NCI-H2171 treated with DMSO at 0.1 percent for 48 hours (cell line): ENCODE results near the gene CD74.

Experiments used
- DNase-seq: peaks from one replicate; lab custom pipeline; 2025; lab: John Stamatoyannopoulos, UW

CD74 gene

GRCh38 chr5:150396267-150396666, 16.4 kb downstream of the CD74 start:
- DNase-seq = no peak

DNA sequence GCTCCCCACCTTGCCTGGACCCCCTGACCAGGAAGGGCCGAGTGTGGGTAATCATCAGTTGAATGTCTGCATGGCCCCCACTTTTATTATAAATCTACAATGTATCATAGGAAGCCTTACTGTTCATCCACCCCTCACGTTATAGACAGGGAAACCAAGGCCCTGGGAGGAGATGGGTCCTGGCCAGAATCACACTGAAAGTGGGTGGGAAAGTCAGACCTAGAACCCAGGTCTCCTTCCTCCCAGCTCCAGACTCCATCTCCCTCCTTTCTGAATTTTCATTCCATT, 17.1 kb downstream of the CD74 start:
- no peak for DNase-seq

DNA sequence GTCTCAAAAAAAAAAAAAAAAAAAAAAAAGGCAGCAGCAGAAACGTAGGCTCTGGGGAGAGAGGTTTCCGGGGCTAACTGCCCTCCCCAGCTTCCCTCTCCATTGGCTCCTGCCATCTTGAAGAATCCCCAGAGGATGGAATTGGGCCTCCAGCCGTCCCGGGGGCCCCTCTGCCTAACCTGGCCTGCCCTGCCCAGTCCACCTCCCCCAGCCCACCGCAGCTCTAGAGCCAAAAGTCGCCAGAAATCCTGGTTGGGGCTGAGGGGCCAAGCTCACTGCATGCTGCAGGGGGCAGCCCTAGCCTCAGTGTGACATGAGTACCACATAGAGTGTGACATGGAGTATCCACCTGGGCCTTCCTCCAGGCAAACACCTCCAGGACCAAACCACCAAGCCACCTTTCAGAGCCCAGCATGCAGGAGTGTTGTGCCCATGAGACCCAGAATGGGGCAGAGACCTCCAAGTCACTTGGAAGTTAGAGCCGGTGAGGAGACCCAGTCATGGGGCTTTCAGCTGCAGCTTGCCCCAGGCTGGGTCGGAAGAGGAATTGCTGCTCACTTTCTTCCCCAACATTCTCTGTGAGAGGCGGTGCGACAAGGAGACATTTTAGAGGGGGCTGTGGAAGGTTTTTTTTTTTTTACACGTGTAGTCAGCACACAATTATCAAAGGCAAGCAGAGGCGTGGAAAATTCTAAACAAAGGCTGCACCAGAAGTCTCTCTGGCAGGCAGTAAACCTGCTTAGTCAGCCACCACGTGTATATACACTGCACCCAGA, 17.6 kb downstream of the CD74 start:
- DNase-seq = no peak

GRCh38 chr5:150394131-150394530, 18.6 kb downstream of the CD74 start:
- DNase-seq = no peak

GRCh38 chr5:150393096-150393645, 19.5 kb downstream of the CD74 start:
- DNase-seq = no peak

- no peak for DNase-seq
Observed at GRCh38 chr5:150392680-150393079, 20.0 kb downstream of the CD74 start.

- no peak for DNase-seq
Observed at GRCh38 chr5:150391986-150392385, 20.7 kb downstream of the CD74 start.

DNA sequence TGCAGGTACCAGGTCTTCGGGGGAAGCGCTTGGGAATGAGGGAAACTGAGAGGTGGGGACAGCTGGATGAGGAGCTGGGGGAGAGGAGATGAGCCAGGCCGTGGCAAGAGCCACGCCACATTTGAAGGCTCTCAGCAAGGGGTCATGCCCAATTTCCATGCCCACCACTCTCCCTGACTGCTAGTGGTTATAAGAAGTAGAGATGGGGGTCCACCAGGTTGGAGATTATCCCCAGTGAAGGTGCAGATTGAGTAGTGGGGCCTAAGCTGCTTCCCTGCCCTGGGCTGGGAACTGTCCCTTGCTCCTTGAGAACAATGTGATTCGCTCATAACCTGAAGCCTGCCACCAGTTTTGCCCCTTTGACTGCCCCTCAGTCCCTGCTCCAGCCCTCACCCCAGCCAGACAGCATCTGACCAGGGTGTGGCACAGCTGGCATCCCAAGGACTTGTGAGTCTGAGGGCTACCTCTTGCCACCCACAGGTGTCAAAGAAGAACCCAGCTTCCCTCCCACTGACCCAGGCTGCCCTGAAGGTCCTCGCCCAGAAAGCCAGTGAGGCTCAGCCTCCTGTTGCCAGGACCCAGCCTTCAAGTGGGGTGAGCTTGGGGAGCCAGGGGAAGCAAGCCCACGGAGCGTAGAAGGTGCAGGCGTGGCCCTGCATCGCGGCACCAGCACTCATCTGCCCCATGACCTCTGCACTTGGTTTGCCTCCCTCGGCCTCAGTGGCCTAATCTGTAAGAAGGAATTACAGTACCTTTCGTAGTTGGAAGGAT, 21.5 kb downstream of the CD74 start:
- DNase-seq = no peak

DNA sequence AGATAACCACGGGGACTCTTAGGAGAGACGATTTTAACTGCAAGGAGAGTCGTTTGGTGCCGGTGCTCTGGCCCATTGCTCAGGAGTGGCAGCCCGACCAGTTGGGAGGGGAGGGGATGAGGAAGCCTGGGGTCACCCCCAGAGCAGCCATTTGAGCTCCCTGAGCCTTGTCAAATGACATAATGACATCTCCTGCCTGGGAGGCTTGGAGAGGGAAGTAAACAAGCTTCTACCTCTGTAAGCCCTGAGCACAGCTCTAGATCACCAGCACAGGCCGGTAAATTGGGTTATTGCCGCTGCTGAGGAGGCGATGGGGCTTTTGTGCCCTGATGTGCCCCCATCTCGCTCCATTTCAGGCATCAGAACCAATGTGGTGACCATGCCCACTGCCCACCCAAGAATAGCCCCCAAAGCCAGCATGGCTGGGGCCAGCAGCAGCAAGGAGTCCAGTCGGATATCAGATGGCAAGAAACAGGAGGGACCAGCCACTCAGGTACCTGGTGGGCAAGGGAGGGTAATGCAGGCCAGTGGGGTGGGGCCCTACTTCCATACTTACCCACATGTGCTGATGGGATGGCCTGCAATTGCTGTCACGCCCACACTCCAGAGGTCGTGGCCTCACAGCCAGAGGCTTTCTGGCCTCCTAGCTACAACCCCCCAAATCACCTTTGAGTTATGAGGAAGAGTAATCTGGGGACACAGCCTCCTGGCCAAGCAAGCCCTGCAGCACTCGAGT, 23.0 kb downstream of the CD74 start:
- DNase-seq = no peak

DNA sequence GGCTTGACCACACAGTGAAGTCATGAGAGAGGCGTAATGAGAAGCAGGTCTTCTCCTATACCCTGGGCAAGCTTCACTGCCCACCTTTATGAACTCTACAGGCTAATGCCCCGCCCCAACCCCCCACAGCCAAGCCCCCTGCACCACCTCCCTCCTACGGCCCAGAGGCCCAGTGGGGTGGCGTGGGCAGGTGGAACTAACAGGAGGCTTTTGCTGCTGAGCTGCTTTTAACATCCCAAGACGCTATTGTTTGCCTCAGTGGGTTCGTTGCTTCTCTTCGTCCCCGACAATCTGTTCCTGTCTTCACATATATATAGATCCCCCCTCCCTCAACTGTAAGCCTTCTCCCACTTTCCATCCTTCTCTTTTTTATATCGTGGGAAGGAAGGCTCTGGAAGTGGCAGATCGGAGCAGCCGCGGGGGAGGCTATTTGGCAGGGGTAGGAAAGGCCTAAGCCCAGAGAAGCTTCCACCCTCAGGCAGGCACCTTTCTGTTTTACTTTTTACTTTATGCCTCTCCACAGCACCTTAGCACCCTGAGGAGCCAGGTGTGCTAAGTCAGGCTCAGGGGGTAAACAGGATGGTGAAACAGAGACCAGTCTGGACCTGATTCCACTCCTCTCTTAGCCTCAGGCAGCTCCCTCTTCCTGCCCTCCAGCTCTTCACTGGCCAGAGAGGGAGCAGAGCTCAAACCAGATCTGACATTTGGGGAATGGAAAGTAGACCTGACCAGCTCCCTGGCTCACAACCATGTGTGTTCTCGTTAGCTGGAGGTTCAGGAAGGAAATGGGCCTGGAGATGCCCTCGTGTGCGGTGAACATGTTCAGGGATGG, 26.5 kb downstream of the CD74 start:
- no peak for DNase-seq

- no peak for DNase-seq
Observed at GRCh38 chr5:150384701-150385100, 28.0 kb downstream of the CD74 start.

- DNase-seq = no peak
Observed at GRCh38 chr5:150377964-150378694, 34.6 kb downstream of the CD74 start.

DNA sequence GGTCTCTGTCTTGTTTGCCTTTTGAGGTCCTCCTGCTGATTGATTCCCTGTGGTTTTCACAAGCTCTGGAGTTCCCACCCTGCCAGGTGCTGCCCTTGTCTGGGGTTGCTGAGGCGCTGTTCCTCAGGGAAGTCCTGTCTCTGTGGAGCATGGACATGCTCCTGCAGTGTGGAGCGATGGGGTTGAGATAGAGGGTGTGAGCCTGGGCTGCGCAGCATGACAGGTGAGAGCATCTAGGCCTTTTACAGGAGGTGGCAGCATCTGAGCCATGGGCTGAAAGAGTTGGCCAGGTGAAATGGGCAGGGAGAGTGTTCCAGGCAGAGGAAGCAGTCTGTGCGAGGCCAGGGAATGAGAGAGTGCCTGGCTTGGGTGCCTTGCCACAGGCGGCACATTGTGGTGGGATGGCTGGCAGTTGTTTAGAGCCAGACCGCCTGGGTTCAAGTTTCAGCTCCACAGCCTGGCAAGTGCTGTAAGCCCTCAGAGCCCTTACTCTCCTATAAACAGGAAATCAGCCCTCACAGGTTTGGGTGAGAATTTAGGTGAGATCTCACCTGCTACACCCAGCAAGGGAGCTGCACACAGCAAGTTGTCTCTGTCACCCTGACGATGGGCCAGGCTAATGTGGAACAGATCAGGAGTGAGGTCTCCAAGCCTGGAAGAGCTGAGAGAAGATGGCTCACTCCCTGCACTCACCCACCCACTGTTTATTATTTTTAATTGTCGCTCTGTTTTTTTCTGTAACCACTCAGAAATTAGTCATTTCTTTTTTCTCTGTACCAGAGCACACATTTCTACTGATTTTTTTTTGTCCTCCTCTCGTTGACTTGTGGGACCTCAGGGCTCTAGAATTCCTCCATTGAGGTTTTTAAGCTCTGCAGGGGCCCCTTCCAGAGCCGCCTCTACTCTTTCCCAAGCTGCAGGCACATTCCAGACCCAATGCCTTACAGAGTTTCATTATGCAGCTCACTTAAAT, 35.6 kb downstream of the CD74 start:
- no peak for DNase-seq

DNA sequence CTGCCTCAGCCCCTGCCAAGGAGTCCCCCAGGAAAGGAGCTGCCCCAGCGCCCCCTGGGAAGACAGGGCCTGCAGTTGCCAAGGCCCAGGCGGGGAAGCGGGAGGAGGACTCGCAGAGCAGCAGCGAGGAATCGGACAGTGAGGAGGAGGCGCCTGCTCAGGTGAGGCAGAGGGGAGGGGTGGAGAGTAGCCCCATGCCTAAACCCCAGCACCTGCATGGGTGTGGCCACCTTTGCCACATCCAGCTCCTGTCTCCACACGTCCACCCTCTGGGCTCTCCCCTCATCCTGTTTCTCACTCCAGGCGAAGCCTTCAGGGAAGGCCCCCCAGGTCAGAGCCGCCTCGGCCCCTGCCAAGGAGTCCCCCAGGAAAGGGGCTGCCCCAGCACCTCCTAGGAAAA, 38.1 kb downstream of the CD74 start:
- no peak for DNase-seq

GRCh38 chr5:150372639-150373038, 40.1 kb downstream of the CD74 start:
- DNase-seq = no peak

GRCh38 chr5:150368526-150368925, 44.2 kb downstream of the CD74 start:
- DNase-seq = no peak

GRCh38 chr5:150364004-150364403, 48.7 kb downstream of the CD74 start:
- DNase-seq = no peak

DNA sequence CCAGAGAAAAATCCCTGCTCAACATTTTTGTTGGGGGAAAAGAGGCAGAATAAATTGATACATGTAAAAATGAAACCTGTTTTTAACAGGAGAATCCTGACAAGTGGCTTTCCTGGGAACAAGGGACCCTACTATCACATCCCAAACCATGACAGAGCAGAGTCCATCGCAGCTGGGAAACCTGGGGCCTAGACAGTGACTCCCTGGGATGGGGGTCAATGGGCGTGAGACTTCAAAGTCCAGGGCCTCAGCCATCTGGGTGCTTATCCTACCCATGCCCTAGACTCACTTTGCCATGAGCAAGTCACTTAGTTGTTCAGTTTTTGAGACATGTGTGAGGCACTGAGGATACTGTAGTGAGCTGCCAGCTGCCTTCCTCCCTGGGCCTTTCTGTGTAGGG, 49.5 kb downstream of the CD74 start:
- no peak for DNase-seq

DNA sequence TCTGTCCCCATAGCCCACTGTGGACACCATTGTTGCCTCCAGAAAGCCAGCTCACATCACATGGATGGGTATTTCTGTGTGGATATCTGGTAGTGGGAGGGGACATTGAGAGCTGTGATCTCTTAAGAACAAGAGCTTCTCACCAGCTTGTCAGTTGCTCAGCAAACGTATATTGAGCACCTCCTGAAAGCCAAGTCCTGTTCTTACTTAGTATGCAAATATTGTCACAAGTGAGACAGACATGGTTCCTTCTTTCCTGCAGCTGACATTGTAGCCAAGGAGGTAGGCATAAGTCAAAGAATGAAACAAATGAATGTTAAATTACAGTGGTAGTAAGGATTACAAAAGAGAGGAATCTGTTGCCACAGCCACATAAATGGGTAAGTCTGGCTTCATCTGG, 51.4 kb downstream of the CD74 start:
- DNase-seq = no peak
